GM18519 (cell line): ENCODE results near the gene MAK.
"Not testable (repeated sequence)": the region's sequence is repeated elsewhere in the genome, so short reads cannot be mapped to it uniquely, and the experiment has no call there.

Experiments
- ATAC-seq: cut with Tn5 transposase; IDR thresholded peaks from one replicate; pipeline ENCODE4 v1.9.1; 2021; ENCODE audit warnings: mild to moderate bottlenecking, moderate library complexity; ENCODE audit not compliant: unreplicated experiment, low FRiP score

Gene MAK

DNA sequence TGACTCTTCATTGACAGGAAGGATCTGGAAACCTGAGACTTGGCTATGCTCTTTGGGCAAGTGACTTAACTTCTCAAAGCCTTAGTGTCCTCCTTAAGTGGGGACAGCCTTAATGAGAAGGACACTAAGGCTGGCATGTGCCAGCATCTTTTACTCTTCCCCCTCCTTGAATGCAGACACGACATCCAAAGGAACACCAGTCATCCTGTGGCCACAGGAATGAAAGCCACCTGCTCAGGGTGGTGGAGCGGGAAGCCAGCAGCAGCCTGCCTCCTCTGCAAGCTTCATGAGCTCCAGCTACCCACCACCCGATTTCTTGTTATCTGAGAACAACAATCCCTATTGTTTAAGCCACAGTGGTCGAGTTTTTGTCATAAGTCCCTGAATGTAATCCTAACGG, 46.2 kb downstream of the MAK start:
- no peak for ATAC-seq

DNA sequence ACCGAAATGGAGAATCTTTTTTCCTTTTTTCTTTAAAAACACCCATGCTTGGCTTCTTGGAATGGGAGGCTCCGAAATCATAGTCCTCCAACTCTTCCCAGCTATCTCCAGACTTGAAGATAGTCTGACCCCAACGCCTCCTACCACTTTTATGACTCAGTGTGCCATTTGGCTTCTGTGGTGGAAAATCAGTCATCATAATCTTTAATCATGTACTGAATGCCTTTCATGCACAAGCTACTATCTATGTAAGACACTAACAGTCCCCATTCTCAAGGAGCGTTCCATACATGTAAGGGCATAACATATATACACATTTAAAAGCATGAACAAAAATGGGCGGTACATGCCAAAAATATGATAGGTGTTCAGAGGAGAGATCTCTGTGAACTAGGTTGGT, 46.7 kb downstream of the MAK start:
- no peak for ATAC-seq

DNA sequence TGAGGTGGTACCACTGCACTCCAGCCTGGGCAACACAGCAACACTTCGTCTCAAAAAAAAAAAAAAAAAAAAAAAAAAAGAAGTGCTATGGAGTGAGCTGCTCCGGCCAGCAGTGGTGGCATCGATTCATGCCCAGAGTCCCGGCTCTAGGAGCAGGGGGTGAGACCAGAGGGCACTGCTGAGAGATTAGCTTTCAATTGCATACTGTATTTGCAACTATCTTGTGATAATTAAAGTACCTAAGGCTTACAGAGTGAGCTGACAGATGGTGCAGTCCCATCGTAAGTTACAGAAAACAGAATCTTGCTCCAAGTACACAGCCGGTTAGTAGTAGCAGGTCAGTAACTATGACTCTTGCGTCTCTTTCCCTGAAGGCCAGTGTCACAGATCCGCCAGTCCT, 59.3 kb downstream of the MAK start:
- no peak for ATAC-seq

DNA sequence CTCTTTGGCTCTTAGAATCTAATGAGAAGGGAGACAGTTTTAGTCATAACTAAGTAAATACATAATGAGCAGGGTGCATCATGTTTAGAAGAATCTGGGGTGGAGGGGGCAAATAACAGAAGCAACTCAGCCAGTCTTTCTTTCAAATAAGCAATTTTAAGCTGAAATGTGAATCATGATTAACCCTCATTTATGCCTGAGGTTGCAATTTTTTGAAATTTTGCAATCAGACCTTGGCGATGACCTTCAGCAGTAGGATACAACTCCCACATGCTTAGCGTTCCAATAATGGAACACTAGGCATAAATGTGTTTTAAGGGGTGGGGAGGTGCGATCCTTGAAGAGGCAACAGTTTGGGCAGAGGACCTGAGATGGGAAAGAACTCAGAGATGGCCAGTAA, 60.1 kb downstream of the MAK start:
- no peak for ATAC-seq

DNA sequence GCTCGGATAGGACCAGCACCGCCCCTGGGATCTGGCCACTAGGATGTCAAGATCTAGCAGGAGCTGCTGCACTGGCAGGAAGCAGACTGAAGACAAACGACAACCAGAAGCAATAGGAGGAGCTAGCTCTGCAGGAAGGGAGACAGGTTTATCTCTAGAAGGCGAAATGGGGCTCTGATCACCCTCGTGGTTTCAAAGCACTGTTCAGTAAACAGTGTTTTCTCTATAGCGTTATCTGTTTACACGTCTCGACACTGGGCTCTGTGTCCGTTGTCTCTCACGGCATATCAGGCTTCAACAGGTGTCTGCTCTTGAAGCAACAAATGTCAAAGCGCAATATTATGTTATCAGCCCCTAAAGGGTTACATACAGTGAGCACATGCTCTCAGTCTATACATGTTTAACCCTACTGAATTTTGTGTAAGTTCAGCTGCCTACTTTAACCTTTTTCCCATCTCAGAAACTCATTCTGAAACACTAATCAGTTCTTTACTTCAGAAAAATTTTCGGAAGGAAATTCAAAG, 66.9 kb downstream of the MAK start:
- no peak for ATAC-seq

DNA sequence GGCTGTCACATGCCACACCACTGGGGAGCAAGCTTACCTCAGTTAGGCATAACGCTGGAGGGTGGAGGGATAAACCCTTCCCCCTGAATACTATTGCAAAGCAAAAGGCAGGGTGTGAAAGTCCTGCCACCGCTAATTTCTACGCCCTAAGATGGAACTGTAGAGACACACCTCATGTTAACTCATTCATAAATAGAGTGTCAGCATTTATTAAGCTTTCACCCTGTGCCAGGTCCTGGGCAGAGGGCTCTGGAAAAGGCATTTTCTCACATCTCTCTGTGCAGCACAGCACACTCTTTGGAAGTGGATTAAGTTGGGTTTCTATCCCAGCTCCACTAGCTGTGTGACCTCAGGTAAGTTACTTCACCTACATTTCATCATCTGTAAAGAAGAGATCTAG, 68.9 kb downstream of the MAK start:
- no peak for ATAC-seq

DNA sequence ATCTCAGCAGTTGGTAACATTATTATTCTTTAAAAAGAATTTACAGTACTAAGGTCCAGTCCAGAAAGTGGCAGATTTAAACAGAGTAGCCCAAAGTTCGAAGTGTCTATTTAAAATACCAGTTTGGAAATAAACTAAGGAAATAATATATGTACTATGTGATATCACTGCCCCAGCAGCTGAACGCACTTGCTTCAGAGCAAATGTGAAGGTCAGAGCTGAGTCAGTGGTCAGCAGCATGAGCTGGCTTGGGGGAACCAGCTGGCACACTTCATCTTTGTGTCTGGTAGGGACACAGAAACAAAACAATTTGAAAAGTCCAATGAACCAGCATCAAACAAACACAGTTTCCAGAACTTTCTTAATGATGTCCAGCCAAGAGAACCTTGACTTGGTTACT, 75.3 kb downstream of the MAK start:
- ATAC-seq, result no peak

DNA sequence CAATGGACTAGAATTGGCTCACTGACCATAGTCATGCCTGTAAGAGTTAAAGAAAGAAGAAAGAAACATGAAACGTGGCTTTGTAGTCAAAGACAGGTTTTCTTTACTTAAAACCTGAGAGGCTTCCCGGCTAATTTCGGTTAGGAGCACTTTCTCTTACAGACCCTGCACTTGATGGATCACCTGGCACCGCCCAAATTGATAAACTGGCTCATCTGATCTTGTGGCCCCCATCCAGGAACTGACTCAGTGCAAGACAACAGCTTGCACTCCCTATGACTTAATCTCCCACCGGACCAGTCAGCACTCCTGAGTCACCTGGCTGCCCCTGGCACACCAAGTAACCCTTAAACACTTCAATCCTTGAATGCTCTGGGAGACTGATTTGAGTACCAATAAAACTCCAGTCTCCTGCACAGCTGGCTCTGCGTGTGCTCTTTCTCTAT, 78.4 kb downstream of the MAK start:
- ATAC-seq, result no peak

DNA sequence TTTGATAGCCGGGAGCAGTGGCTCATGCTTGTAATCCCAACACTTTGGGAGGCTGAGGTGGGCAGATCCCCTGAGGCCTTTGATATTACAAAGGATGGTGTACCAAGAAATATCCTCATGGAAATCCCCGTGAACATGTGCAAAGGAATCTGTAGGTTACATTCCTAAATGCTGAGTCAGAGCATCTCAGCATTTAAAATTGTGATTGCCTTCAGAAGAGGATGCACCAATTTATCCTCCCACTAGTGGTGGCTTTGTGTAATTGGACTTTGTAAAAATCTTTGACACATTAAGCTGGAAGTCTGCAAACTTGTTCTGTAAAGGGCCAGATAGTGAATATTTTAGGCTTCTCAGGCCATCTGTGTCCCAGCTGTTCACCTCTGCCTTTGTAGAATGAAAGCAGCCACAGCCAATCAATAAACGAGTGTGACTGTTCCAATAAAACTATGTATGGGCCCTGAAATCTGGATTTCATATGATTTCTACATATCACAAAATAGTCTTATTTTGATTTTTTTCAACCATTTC, 79.0 kb downstream of the MAK start:
- ATAC-seq, result no peak

DNA sequence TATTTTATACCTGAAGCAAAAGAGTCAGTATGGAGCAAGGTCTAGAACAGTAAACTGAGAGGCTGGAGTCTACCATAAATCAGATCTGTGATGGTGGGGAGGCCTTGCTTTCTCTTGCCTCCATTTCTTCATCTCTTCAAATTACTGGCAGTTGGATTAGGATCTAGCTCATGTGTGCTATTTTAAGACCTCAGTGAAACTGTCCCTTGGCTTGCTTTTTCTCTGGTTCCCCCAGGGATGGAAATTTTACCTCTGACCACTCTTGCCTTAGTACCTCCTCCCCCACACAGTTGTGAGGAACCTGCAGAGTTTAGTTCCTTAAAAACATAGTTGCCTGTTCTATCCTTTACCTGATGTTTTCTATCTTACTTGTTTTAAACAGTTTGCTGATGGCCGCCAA, 82.3 kb downstream of the MAK start:
- no peak for ATAC-seq

DNA sequence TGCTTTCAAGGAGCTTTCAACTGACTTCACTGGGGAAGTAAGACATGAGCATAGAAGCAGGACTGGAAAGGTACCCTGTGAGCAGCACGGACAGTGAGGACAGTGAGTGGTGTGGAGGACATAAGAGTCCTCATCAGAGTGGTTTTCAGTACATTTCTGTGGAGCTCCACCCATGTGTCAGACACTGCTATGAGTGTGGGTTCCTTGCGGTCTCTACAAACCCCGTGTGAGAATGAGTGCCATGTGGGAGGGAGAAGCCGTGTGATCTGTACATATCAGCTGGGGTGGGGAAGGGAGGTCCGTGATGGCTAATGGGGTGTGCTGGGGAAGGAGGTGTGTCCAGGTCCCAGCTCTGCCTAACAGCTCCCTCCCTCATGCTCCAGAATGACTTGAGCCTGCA, 86.6 kb downstream of the MAK start:
- ATAC-seq, result not testable (repeated sequence)

DNA sequence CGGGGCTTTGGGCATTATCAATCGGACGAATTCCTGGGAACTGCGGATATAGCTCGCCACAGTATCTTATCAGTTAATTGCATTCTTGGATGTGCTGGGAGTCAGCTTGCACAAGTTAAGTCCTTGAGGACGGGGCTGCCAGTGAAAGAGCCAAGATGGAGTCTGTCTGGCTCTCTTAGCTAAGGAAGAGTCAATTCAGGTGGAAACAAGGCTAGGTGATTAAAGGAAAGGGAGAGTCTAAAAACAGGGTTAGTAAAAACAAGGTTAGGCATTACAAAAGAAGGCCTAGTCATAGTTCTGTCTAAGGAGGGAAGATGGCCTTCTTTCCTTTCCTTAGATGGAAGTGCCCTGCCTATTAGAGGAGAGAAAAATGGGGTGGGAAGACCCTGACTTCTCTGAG, 87.8 kb downstream of the MAK start:
- ATAC-seq, result not testable (repeated sequence)

DNA sequence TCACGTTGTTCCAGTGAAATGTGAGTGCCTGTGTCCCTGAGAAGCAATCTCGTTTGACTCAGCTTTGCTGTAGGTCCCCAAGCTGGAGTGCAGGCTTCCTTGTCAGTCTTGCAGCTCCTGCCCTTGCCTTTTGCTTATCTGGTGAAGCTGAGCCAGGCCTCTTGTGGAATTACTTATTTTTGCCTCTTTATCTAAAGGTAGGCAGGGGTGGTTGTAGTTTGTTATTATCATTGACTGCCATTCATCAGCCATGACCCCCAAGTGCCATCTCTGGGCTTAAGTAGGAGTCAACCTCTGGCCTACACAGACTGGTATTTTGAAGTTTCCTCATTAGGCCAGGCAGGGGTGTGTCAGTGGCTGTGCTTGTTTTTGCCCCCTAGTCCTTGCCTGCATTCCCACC, 88.6 kb downstream of the MAK start:
- ATAC-seq, result no peak

DNA sequence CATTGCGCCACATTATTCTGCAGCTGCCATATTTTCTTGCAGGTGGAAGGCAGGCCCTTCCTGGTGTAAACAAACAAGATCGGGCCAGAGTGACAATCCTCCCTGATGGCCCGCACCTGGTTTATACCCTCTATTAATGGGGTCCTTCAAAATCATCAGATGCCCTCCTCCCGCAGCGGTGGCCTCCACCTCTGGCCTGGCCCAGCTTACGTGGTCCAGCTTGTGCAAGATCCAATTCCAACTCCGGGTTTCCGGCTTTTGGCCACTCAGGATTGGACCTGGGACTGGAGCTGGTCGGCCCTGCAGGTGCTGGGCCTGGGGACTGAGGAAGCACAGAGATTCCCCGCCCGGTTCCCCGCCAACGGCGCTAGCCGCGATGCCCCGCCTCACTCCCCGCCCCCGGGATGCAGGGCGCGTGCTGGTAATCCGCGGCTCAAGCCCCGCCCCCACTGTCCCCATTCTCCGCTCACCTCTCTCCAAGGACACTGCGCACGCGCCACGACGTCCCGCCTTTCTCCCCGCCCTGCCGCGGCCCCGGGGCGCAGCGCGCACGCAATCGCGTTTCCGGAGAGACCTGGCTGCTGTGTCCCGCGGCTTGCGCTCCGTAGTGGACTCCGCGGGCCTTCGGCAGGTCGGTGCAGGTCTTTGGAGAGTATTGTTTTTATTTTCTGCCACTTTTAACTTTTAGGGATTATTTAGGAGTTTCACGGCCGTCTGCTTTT, 90.9 kb downstream of the MAK start, which contains the start of gene TMEM14B:
TMEM14B (plus strand) TSS at position 555 of the 722 bp plus-strand sequence. CDS start 1,441 bp downstream, outside the sequence.
- ATAC-seq, result peak; percentile 88

DNA sequence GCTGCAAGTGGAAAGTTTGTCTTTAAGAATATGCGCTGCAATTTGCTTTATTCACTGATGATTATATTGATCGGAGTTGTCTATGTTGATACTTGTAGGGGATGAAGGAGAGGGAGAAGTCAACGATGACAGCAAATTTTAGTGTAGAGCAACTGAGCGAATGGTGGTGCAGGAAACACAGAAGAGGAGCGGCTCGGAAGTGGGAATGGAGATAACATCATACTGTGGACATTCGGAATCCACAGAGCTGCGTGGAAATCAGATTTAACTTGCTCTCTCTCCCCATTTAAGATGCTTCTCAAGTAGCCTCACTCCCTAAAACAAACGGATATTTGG, 91.5 kb downstream of the MAK start:
- ATAC-seq, result no peak

DNA sequence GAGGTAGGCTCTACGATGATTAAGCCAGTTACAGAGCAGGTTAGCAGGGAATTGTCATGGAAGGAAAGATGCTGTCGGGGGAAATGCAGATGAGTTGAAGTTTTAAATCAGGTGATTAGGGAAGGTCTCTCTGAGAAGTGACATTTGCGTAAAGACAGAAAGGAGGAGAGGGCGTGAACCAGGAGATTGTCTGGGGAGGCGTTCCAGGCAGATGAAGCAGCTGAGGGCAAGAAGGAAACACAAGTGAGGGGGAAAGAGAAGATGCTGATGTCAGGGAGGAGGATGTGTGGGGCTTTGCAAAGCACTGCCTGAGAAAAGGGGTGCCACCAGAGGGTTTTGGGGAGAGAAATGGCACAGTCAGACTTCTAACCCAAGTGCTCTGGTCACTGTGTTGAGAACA, 93.2 kb downstream of the MAK start:
- no peak for ATAC-seq

DNA sequence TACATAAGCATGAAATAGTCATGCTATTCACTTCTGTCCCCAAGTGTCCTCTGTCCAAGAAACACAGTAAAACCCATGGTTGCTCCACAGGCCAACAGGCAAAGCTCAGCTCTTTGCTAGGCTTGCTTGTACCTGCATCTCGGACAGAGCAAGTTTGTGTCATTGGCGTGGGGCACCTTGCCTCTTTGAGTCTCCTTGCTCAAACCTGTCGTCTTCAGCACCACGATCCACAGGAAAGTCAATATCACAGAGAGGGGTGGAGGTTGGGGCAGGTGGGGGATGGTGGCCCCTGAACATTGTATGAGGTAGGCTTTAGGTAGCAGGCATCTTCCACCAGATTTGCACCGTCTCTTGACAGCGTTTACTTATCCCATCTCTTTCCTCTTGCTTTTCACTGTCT, 94.8 kb downstream of the MAK start:
- ATAC-seq, result no peak

DNA sequence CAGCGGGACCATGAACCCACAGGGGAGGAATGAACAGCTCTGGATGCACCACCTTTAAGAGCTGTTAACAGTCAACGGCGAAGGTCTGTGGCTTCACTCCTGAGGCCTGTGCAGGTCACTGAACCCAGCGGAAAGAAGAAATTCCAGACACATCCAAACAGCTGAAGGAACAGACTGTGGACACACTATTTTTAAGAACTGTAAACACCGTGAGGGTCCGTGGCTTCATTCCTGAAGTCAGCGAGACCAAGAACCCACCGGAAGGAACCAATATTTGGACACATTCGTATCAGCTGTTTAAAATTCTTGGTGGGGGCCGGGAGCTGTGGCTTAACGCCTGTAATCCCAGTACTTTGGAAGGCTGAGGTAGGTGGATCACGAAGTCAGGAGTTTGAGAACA, 96.1 kb downstream of the MAK start:
- no peak for ATAC-seq

DNA sequence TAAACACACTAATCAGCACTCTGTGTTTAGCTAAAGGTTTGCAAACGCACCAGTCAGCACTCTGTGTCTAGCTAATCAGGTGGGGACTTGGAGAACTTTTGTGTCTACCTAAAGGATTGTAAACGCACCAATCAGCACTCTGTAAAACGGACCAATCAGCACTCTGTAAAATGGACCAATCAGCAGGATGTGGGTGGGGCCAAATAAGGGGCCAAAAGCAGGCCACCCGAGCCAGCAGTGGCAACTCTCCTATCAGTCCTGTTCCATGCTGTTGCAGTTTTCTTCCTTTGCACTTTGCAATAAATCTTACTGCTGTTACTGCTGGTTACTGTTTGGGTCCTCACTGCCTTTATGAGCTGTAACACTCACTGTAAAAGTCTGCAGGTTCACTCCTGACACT, 96.7 kb downstream of the MAK start:
- ATAC-seq, result not testable (repeated sequence)

DNA sequence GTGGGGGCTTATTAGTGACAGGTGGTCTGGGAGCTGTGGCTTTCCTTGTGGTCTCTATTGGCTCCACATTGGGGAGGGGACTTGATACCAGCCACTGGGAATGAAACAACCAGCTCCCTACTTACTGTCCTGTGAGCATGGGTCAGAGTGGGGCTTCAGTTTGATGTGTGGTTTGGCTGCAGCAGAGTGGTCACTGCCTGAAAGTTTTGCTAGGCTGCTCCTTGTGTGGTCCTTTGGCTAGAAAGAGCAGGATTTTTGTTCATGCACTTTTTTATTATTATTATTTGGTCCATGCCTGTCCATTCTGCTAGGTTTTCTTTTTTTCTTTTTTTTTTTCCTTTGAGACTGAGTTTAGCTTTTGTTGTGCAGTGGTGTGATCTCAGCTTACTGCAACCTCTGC, 98.3 kb downstream of the MAK start:
- ATAC-seq, result no peak

DNA sequence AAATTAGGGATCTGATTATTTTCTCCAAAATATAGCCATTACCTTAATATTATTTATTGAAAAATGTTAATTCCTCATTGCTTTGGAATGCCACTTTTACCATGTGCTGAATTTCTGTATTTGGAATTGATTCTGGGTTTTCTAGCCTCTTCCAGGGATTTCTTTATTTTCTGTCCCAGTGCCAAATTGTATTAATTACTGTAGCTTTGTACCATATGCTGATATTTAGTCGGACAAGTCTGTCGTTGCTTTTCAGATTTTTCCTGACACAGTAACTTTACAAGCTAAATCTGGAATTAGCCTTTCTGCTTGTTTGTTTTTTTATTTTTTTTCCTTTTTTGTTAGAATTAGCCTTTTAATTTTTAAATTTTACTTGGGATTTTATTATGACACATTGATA, 101.6 kb downstream of the MAK start:
- no peak for ATAC-seq

DNA sequence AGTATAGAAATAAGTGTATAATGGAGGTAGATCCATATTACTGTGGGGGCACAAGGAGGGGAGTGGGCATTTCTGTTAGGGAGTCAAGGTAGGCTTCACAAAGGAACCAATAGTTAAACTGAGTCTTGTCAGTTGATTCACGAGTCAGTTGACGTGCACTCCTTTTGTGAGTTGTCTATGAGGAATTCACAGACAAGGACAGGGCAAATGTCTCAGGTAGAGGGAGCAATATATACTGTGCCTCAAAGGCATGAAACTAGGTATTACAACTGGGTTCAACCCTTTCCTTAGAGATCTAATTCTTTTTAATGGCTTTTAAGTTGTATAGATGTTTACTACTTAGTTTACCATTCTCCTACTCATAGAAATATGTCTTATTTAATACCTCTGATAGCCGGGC, 104.5 kb downstream of the MAK start:
- ATAC-seq, result no peak
